Neural progenitor cell (in vitro differentiated cells): ENCODE measurements around the gene TUBB2B. TPM values are rescaled to one million over a fixed set of nuclear protein-coding genes. Genes with fewer than 3 reads are reported as not detected.

ENCODE experiments used
- DNase-seq: peaks from one replicate; pipeline ENCODE4 v3.0.0-alpha.2; 2016; ENCODE audit warnings: low spot score
- H2AFZ ChIP-seq: fragments of 200-600 bp; sonication (generic); replicated peaks from 2 replicates; pipeline ENCODE4 v1.6.1; 2016; ENCODE audit warnings: antibody characterized with exemption
- H3F3A ChIP-seq: fragments of 200-600 bp; sonication (generic); 2 replicates; pipeline ENCODE4 v1.6.1; 2016; ENCODE audit warnings: antibody characterized with exemption, low read depth
- H3K27ac ChIP-seq: fragments of 200-600 bp; sonication (generic); 2 replicates; pipeline ENCODE4 v1.5.1; 2016; ENCODE audit warnings: mild to moderate bottlenecking
- H3K27me3 ChIP-seq: fragments of 200-600 bp; sonication (generic); 2 replicates; pipeline ENCODE4 v1.6.1; 2016; ENCODE audit warnings: mild to moderate bottlenecking, moderate library complexity
- H3K36me3 ChIP-seq: fragments of 200-600 bp; sonication (generic); 2 replicates; pipeline ENCODE4 v1.5.1; 2016
- H3K4me1 ChIP-seq: fragments of 200-600 bp; sonication (generic); 2 replicates; pipeline ENCODE4 v1.6.1; 2016; ENCODE audit warnings: mixed run types
- H3K4me2 ChIP-seq: fragments of 200-600 bp; sonication (generic); 2 replicates; pipeline ENCODE4 v1.6.1; 2016
- H3K4me3 ChIP-seq: fragments of 200-600 bp; sonication (generic); 2 replicates; pipeline ENCODE4 v1.5.1; 2016
- H3K79me2 ChIP-seq: fragments of 200-600 bp; sonication (generic); 2 replicates; pipeline ENCODE4 v1.6.1; 2016; ENCODE audit warnings: low read depth
- H3K9ac ChIP-seq: fragments of 200-600 bp; sonication (generic); 2 replicates; pipeline ENCODE4 v1.6.1; 2016
- H3K9me3 ChIP-seq: fragments of 200-600 bp; sonication (generic); 2 replicates; pipeline ENCODE4 v1.5.1; 2016; ENCODE audit warnings: low read depth
- H4K20me1 ChIP-seq: fragments of 200-600 bp; sonication (generic); 2 replicates; pipeline ENCODE4 v1.6.1; 2016; ENCODE audit warnings: low read depth
- H3K27ac Mint-ChIP-seq: 3 replicates; pipeline ENCODE4 v1.8.0; 2021; ENCODE audit warnings: mixed read lengths
- H3K27me3 Mint-ChIP-seq: 2 replicates; pipeline ENCODE4 v1.8.0; 2022; ENCODE audit warnings: low read depth, mild to moderate bottlenecking, inconsistent platforms, moderate library complexity, mixed read lengths; ENCODE audit not compliant: insufficient read depth
- H3K36me3 Mint-ChIP-seq: 3 replicates; pipeline ENCODE4 v1.8.0; 2021; ENCODE audit warnings: mixed read lengths
- H3K4me1 Mint-ChIP-seq: 3 replicates; pipeline ENCODE4 v1.8.0; 2021; ENCODE audit warnings: mixed read lengths
- H3K4me3 Mint-ChIP-seq: 3 replicates; pipeline ENCODE4 v1.8.0; 2021; ENCODE audit warnings: mild to moderate bottlenecking, moderate library complexity, mixed read lengths
- H3K9me3 Mint-ChIP-seq: 3 replicates; pipeline ENCODE4 v1.8.0; 2020; ENCODE audit warnings: mixed read lengths
- EZH2 ChIP-seq: fragments of 200-600 bp; sonication (generic); IDR thresholded peaks from 2 replicates; pipeline ENCODE4 v1.6.1; 2017; ENCODE audit warnings: antibody characterized with exemption, mild to moderate bottlenecking, moderate library complexity
- EZH2phosphoT487 ChIP-seq: fragments of 200-600 bp; sonication (generic); IDR thresholded peaks from 2 replicates; pipeline ENCODE4 v1.6.1; 2017; ENCODE audit warnings: antibody characterized with exemption
- total RNA-seq: library from RNA; depleted of rRNA; stranded (reverse); fragments of >200 nt; gene quantifications from 2 replicates; pipeline ENCODE4 v1.2.3, GENCODE V29; 2015; ENCODE audit warnings: low replicate concordance
- TF ChIP-seq, protein P1 (sequence below): fragments of 200-600 bp; sonication (generic); IDR thresholded peaks from 2 replicates; pipeline ENCODE4 v1.5.1; 2017; ENCODE audit warnings: antibody characterized with exemption, mild to moderate bottlenecking

The TUBB2B gene
- total RNA-seq, 1 donor from 2014 or later: 362 TPM

DNA sequence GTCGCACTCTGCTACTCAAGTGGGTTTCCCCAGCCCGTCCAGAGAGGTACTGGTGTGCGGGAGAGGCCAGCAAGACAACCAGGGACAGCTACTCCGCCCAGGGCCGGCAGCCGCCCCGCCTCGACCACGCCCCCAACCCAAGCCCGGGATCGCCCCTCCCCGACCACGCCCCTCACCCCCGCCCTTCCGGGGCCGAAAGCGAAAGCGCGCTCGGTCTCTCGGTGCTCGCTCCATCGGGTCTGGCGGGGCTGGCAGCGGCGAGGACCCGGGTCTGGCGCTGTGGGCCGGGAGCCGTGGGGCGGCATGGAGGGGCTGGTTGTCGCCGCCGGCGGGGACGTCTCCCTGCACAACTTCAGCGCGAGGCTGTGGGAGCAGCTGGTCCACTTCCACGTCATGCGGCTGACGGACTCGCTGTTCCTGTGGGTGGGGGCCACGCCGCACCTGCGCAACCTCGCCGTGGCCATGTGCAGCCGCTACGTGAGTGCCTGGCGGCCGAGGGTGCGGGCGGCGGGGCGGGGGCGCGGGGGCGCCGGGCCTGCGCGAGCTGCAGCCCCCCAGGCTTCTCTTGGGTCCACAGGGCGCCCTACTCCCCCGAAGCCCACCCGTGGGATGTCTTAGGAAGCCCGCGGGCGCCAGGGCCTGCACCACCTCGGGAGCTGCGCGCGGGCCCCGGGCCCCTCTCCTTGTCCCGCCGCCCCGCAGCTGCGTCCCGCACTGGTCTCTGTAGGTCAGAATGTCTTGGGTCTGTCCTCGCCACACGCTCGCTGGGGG, 31.5 kb upstream of the TUBB2B start, which contains the start of gene PSMG4:
Gene PSMG4 (plus strand): TSS at position 228 of the 771 bp plus-strand sequence. CDS start 76 bp downstream, at position 304.
- Histone ChIP-seq H3K4me3 (peak within 1 kb of the TSS; percentile 65), H2AFZ (peak within 1 kb of the TSS; percentile 53), H3K27ac (no peak within 1 kb of the TSS), H3K36me3 (no peaks in the 10 kb centered on the region), H3K9me3 (no peaks in the 10 kb centered on the region), H3F3A (no peaks in the 10 kb centered on the region), H3K4me2 (peak within 1 kb of the TSS; percentile 82), H4K20me1 (peaks cover 43% of the 10 kb centered on the region), H3K4me1 (peaks cover 12% of the 10 kb centered on the region), H3K9ac (no peak within 1 kb of the TSS), H3K27me3 (peaks cover 14% of the 10 kb centered on the region), H3K79me2 (peaks cover 50% of the 10 kb centered on the region)
- Mint-ChIP-seq H3K9me3 (peaks cover 5% of the 10 kb centered on the region), H3K27ac (peak within 1 kb of the TSS; percentile 25), H3K4me3 (peak within 1 kb of the TSS; percentile 94), H3K27me3 (peaks cover 8% of the 10 kb centered on the region), H3K4me1 (peaks cover 36% of the 10 kb centered on the region), H3K36me3 (peaks cover 15% of the 10 kb centered on the region)
- TF ChIP-seq EZH2: no peak
- TF ChIP-seq, protein P1, sequence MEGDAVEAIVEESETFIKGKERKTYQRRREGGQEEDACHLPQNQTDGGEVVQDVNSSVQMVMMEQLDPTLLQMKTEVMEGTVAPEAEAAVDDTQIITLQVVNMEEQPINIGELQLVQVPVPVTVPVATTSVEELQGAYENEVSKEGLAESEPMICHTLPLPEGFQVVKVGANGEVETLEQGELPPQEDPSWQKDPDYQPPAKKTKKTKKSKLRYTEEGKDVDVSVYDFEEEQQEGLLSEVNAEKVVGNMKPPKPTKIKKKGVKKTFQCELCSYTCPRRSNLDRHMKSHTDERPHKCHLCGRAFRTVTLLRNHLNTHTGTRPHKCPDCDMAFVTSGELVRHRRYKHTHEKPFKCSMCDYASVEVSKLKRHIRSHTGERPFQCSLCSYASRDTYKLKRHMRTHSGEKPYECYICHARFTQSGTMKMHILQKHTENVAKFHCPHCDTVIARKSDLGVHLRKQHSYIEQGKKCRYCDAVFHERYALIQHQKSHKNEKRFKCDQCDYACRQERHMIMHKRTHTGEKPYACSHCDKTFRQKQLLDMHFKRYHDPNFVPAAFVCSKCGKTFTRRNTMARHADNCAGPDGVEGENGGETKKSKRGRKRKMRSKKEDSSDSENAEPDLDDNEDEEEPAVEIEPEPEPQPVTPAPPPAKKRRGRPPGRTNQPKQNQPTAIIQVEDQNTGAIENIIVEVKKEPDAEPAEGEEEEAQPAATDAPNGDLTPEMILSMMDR: no peak
- TF ChIP-seq EZH2phosphoT487: no peak
- DNase-seq: peak; percentile 95

DNA sequence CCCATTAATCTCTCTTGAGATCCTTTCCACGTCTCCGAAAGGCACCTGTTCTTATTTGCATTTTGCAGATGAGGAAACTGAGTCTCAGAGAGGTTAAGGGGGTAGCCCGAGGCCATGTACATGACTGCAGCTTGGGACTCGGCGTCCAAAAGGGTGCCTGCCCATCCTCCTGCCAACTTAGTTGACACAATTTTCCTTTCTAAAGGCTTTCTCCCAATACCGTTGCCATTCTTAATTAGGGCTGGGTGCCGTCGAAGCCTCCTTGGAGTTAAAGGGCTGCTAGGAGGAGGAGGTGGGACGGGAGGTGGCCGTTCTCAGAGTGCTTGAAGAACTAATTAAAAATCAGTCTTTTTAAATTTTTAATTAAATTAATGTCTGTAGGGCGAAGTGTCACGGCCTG, 30.7 kb upstream of the TUBB2B start:
- Histone ChIP-seq H3K79me2 (peaks cover 43% of the 10 kb centered on the region), H3K9me3 (no peaks in the 10 kb centered on the region), H3K4me3 (peak overlapping the region; percentile 65), H4K20me1 (peaks cover 37% of the 10 kb centered on the region), H3F3A (no peaks in the 10 kb centered on the region), H3K36me3 (no peaks in the 10 kb centered on the region), H3K9ac (no peak overlapping the region), H3K4me1 (peaks cover 12% of the 10 kb centered on the region), H2AFZ (no peak overlapping the region), H3K27me3 (peaks cover 14% of the 10 kb centered on the region), H3K27ac (no peak overlapping the region), H3K4me2 (peak overlapping the region; percentile 82)
- no peak for DNase-seq
- no peak for TF ChIP-seq EZH2phosphoT487
- no peak for TF ChIP-seq EZH2
- TF ChIP-seq, protein P1: no peak
- Mint-ChIP-seq H3K4me1 (peaks cover 33% of the 10 kb centered on the region), H3K27ac (no peak overlapping the region), H3K27me3 (peaks cover 9% of the 10 kb centered on the region), H3K4me3 (peak overlapping the region; percentile 82), H3K9me3 (peaks cover 5% of the 10 kb centered on the region), H3K36me3 (peaks cover 15% of the 10 kb centered on the region)

DNA sequence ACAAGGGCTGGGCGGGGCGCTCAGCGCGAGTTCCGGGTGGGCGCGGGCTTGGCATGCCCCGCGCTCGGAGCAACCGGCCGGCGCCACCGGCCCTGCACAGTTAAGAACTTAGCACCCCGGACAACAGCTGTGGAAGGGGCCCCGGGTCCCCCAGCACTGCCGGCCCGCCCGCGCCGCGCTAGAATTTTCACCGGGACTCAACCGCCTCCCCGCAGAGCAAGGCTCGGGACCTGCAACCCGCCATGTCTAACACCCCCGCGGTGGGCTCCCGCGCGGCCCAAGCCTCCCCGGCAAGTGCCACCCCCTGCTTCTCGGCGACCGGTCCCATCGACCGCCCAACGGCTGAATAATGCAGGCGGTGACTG, 26.1 kb upstream of the TUBB2B start:
- Mint-ChIP-seq H3K27me3 (peaks cover 14% of the 10 kb centered on the region), H3K36me3 (peaks cover 21% of the 10 kb centered on the region), H3K4me3 (no peak overlapping the region), H3K27ac (no peak overlapping the region), H3K9me3 (peaks cover 5% of the 10 kb centered on the region), H3K4me1 (peaks cover 41% of the 10 kb centered on the region)
- H3K4me1 ChIP-seq: peaks cover 24% of the 10 kb centered on the region
- no peaks in the 10 kb centered on the region for H4K20me1 ChIP-seq
- no peak for DNase-seq
- no peaks in the 10 kb centered on the region for H3K36me3 ChIP-seq
- no peak overlapping the region for H3K27ac ChIP-seq
- no peak for TF ChIP-seq EZH2phosphoT487
- TF ChIP-seq, protein P1: no peak
- TF ChIP-seq EZH2: no peak
- H3K27me3 ChIP-seq: peaks cover 14% of the 10 kb centered on the region
- H3K9me3 ChIP-seq: no peaks in the 10 kb centered on the region
- no peak overlapping the region for H2AFZ ChIP-seq
- H3K4me3 ChIP-seq: no peak overlapping the region
- H3F3A ChIP-seq: peaks cover 16% of the 10 kb centered on the region
- H3K4me2 ChIP-seq: no peak overlapping the region
- H3K79me2 ChIP-seq: no peaks in the 10 kb centered on the region
- H3K9ac ChIP-seq: no peak overlapping the region
